ENCODE data around the gene TAS2R60. TPM values are rescaled to one million over a fixed set of nuclear protein-coding genes. Genes with fewer than 3 reads are reported as not detected.

Gene TAS2R60
- total RNA-seq, 1 experiment from 2014 or later = not detected

GRCh38 chr7:143397710-143398530, 45.3 kb upstream of the TAS2R60 start:
- H4K8ac ChIP-seq (replicated peaks; ENCODE audit: insufficient read length, low read depth, low read length) = no peak overlapping the region
- H3K18ac ChIP-seq (ENCODE audit: insufficient read length, low read depth, low read length) = no peak overlapping the region
- no peak overlapping the region for H2AK5ac ChIP-seq (ENCODE audit: insufficient read length, low read length)
- 0 out of 2 replicates have a peak, but pooled peaks cover 3% of the 10 kb centered on the region for H3K79me2 ChIP-seq (ENCODE audit: insufficient read depth, low read length)
- DNase-seq = no peak
- no peak overlapping the region for H3K4me2 ChIP-seq (ENCODE audit: insufficient read depth, insufficient read length, low read length)
- no peaks in the 10 kb centered on the region for H3K23me2 ChIP-seq (ENCODE audit: insufficient read length, low read depth, low read length, poor library complexity, severe bottlenecking)
- H3K9ac ChIP-seq (ENCODE audit: extremely low read depth, insufficient read length, low read length) = no peak overlapping the region
- H3K4ac ChIP-seq (ENCODE audit: low read depth, low read length) = no peak overlapping the region
- H4K5ac ChIP-seq (ENCODE audit: insufficient read length, low read depth, low read length) = no peak overlapping the region
- no peak overlapping the region for H4K91ac ChIP-seq (ENCODE audit: insufficient read length, low read depth, low read length)
- H3T11ph ChIP-seq (ENCODE audit: low read length) = no peak overlapping the region
- H3K79me1 ChIP-seq (ENCODE audit: insufficient read depth, low read depth, low read length, poor library complexity, severe bottlenecking) = no peaks in the 10 kb centered on the region
- TF ChIP-seq, protein P1, sequence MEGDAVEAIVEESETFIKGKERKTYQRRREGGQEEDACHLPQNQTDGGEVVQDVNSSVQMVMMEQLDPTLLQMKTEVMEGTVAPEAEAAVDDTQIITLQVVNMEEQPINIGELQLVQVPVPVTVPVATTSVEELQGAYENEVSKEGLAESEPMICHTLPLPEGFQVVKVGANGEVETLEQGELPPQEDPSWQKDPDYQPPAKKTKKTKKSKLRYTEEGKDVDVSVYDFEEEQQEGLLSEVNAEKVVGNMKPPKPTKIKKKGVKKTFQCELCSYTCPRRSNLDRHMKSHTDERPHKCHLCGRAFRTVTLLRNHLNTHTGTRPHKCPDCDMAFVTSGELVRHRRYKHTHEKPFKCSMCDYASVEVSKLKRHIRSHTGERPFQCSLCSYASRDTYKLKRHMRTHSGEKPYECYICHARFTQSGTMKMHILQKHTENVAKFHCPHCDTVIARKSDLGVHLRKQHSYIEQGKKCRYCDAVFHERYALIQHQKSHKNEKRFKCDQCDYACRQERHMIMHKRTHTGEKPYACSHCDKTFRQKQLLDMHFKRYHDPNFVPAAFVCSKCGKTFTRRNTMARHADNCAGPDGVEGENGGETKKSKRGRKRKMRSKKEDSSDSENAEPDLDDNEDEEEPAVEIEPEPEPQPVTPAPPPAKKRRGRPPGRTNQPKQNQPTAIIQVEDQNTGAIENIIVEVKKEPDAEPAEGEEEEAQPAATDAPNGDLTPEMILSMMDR (conservative IDR thresholded peaks at IDR 0.05) = no peak
- WGBS (ENCODE audit: extremely low coverage, insufficient read length, low lambda C conversion rate) = no CpG with 5 or more reads among the region's 16 CpGs
- no peak overlapping the region for H2BK20ac ChIP-seq (ENCODE audit: low read depth, low read length, poor library complexity, severe bottlenecking)
- no peak overlapping the region for H3K27ac ChIP-seq (ENCODE audit: insufficient read length, low read depth, low read length)
- no peak overlapping the region for H2BK5ac ChIP-seq (ENCODE audit: insufficient read length, low read length)
- no peaks in the 10 kb centered on the region for H4K20me1 ChIP-seq (ENCODE audit: control insufficient read depth, insufficient read depth, insufficient read length)
- no peak overlapping the region for H3K14ac ChIP-seq (ENCODE audit: insufficient read depth, low read length)
- H3K4me1 ChIP-seq (ENCODE audit: insufficient read depth, low read length) = no peaks in the 10 kb centered on the region
- no peaks in the 10 kb centered on the region for H3K9me3 ChIP-seq (ENCODE audit: control insufficient read depth, low read depth, low read length)
- Mint-ChIP-seq H3K4me1 (no peaks in the 10 kb centered on the region), H3K4me3 (no peak overlapping the region), H3K9me3 (no peaks in the 10 kb centered on the region), H3K27ac (peak overlapping the region in 2 of 3 experiments; percentile 6 to 39; a peak in 2 of 7 replicates), H3K27me3 (ENCODE audit: low read depth) (peaks cover 2% of the 10 kb centered on the region; the same call in 1 of the 2 replicates), H3K36me3 (ENCODE audit: insufficient read depth in 1 of 3, low read depth in 3 of 3) (peaks cover 66 to 93% (median 92%) of the 10 kb centered on the region in 3 experiments)
- no peak overlapping the region for H2AFZ ChIP-seq (ENCODE audit: low read length)
- no peaks in the 10 kb centered on the region for H3K27me3 ChIP-seq (ENCODE audit: insufficient read depth, low read length)
- H3K23ac ChIP-seq (ENCODE audit: insufficient read length, low read depth, low read length) = no peak overlapping the region
- no peak overlapping the region for H2BK12ac ChIP-seq (ENCODE audit: insufficient read length, low read depth, low read length)
- H3K56ac ChIP-seq (ENCODE audit: insufficient read length, low read depth, low read length) = no peak overlapping the region
- H2BK15ac ChIP-seq (ENCODE audit: low read depth, low read length) = no peak overlapping the region
- no peak overlapping the region for H2BK120ac ChIP-seq (ENCODE audit: low read depth, low read length, poor library complexity, severe bottlenecking)
